Transverse colon (tissue), 4 donors: ENCODE results near the gene CHRND.

ENCODE experiments used
- CTCF ChIP-seq, 5 experiments: fragments of 200-600 bp in 3 of 5; fragments of 450-650 bp in 2 of 5; sonication (generic) in 3 of 5; IDR thresholded peaks; 1 replicate in 2 of 5; 2 replicates in 3 of 5; pipeline ENCODE4 v1.5.1; 2016 to 2017; ENCODE audit warnings: antibody characterized with exemption in 5 of 5, inconsistent platforms in 3 of 5, mild to moderate bottlenecking in 2 of 5, moderate library complexity in 1 of 5
- POLR2A ChIP-seq: fragments of 450-650 bp; IDR thresholded peaks from one replicate; pipeline ENCODE4 v1.6.1; 2016; ENCODE audit warnings: antibody characterized with exemption, mild to moderate bottlenecking, moderate library complexity
- POLR2AphosphoS5 ChIP-seq, 3 donors: sonication (generic); formaldehyde crosslinking; IDR thresholded peaks; one replicate each; pipeline ENCODE4 v1.6.1; 2016; ENCODE audit warnings: antibody characterized with exemption in 3 of 3

- TF ChIP-seq CTCF (IDR thresholded peaks at IDR 0.05), result no peak
- no peak for TF ChIP-seq POLR2AphosphoS5 (IDR thresholded peaks at IDR 0.05)
- TF ChIP-seq POLR2A, result no peak
Observed at GRCh38 chr2:232533944-232534710, 8.2 kb downstream of the CHRND start.
